ENCODE measurements around the gene PKHD1.
"Not testable (repeated sequence)": the region's sequence is repeated elsewhere in the genome, so short reads cannot be mapped to it uniquely, and the experiment has no call there.

Gene PKHD1

GRCh38 chr6:51983564-51983963 is 103.8 kb downstream of the PKHD1 start:
- no peak for DNase-seq

GRCh38 chr6:51982695-51983094 is 104.7 kb downstream of the PKHD1 start:
- DNase-seq = not testable (repeated sequence)

- DNase-seq = no peak
Measured at GRCh38 chr6:51976374-51976773, 111.0 kb downstream of the PKHD1 start.

- no peak for DNase-seq
Measured at GRCh38 chr6:51972659-51973058, 114.8 kb downstream of the PKHD1 start.

DNA sequence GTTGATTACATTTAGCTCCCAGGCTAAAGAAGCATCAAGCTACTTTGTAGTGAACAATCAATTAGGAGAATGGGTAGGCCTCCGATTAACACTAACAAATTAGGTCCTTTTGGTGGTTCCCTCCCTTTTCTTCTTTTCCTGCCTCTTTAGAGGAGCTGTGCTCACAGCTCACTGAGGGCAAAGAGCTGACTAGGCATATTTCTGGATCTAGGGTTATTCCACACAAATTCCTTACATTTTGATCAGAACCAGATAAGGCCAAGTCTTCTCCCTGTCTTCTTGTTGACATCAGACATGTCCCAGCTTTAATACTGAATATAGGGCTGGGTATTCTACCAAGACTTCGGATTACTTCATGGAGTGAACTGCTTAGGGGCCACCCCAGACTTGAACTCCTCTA is 119.1 kb downstream of the PKHD1 start:
- no peak for DNase-seq

- DNase-seq = no peak
Measured at GRCh38 chr6:51965222-51965801, 122.1 kb downstream of the PKHD1 start.

DNA sequence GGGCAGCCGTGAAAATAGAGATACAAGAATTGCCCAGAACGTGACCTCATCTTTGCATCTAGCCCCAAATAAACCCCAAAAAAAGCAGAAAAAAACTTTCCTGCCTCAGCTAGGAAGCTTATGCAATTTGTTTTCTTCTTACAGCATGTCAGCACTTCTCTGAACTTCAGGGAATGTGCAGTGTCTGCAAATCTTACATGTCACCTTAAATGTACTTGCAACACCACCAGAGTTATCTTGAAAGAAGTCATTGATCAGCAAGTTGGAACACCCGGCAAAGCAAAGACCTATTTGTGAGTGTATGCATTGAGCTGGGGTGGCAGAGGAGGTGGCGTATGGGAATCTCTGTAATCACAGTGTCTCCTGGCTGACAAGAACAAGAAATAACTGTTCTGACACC is 123.4 kb downstream of the PKHD1 start:
- DNase-seq = no peak

GRCh38 chr6:51962354-51962753 is 125.1 kb downstream of the PKHD1 start:
- DNase-seq = no peak

DNA sequence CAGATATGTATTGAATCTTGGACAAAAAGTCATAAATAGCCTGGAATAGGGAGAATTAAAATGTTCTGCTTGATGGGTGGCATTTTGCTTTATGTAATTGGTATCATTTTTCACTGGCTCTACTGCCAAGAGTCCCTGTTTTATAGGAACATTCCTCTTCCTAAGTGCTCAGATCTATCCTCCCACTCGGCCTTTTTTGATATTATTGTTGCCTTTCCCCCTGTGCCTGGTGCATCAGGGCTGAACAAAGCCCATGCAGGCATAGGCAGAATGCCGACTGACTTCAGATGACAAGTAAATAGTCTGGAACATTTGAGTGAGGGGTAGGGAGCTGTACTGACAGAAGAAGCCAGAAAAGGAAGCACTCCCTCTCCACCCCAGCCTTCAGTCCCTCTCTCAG is 127.0 kb downstream of the PKHD1 start:
- no peak for DNase-seq

GRCh38 chr6:51959744-51960383 is 127.5 kb downstream of the PKHD1 start:
- DNase-seq = peak; percentile 59

- DNase-seq = no peak
Measured at GRCh38 chr6:51954681-51955080, 132.7 kb downstream of the PKHD1 start.

GRCh38 chr6:51953246-51953645 is 134.2 kb downstream of the PKHD1 start:
- DNase-seq = no peak

- DNase-seq = no peak
Measured at GRCh38 chr6:51951924-51952323, 135.5 kb downstream of the PKHD1 start.

DNA sequence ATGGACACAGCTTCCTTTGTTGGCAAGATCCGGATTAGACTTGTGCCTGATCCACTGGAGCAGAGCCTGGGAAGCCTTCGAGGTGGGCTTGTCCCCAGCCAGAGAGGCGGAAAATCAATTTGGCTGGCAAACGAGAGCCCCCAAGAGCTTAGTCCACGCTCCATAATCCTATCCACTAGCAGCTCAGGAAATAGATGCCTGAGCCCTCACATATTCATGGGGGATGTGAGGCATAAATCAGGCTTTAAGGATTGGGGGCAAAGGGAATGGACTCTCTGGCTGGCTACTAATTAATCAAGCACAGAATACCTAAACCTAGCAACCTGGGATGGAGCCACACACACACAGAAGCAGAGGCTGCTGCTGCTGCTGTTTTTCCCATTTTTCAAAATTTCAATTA is 137.9 kb downstream of the PKHD1 start:
- DNase-seq = no peak

GRCh38 chr6:51939695-51940094 is 147.7 kb downstream of the PKHD1 start:
- not testable (repeated sequence) for DNase-seq

GRCh38 chr6:51936531-51937290 is 150.7 kb downstream of the PKHD1 start:
- DNase-seq = no peak

GRCh38 chr6:51934098-51934497 is 153.3 kb downstream of the PKHD1 start:
- DNase-seq = no peak

DNA sequence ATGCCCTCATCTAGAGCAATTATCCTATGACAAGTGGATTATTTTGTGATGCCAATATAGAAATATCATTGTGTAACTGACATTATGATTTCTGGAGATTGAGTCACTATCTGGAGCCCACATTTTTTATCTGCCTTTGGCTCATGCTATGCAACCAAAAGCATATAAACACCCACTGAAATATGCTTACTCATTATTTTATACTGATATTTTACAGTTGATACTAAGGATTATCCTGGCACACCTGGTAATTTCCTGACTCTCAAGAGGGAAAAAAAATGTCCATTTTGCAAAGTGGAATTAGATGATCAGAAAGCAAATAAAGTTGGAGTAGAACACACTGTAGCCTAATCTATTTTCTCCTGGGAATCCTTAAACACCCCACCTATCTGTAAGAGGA is 154.5 kb downstream of the PKHD1 start:
- DNase-seq = no peak

DNA sequence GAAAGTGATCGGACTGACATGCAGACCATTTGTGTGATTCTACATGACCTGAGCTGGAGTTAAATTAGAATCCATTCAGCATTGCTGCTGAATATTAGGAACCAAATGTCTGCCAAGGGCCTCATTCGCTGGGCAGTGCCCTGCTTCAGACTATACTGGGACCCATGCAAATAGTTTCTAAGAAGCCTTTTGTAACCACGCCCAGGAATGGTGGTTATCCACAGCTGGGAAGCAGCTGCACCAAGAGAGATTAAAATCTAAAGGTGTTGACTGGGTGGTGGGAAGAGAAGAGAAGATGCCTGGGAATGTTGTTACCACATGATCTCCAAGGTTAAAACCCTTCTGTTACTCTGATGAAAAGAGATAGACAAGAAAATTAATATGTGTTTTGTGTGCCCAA is 156.8 kb downstream of the PKHD1 start:
- no peak for DNase-seq

DNA sequence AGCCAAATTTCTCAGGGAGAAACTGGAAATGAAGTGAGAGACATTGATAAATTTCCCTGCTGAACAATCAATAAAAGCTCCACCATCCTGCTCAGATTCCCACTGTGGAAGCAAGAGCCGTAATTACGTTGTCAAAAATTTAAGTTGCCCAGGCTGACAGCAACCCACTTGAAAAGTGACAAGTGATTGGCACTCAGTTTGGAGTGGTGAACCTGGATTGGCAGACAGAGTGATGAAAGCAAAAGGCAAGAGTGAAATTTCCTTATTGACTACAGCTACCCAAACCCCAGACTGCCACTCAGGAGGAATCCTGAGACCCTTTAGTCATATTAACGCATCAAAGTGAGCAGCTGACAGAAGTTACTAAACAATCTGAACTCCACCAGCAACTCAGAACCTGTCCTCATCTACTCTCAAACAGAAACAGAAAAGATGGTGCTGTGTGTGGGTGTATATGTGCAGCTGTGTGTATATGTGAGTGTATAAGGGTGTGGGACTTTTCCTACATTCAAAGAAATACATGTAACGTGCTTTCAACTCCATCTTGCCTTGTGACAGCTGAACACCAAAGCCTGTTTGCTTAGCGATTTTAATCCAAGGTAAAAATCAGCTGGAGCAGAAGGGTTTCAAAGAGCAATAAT is 157.4 kb downstream of the PKHD1 start:
- DNase-seq = no peak

GRCh38 chr6:51928320-51928719 is 159.1 kb downstream of the PKHD1 start:
- no peak for DNase-seq

- no peak for DNase-seq
Measured at GRCh38 chr6:51927450-51927849, 160.0 kb downstream of the PKHD1 start.

GRCh38 chr6:51926125-51926524 is 161.3 kb downstream of the PKHD1 start:
- no peak for DNase-seq

DNA sequence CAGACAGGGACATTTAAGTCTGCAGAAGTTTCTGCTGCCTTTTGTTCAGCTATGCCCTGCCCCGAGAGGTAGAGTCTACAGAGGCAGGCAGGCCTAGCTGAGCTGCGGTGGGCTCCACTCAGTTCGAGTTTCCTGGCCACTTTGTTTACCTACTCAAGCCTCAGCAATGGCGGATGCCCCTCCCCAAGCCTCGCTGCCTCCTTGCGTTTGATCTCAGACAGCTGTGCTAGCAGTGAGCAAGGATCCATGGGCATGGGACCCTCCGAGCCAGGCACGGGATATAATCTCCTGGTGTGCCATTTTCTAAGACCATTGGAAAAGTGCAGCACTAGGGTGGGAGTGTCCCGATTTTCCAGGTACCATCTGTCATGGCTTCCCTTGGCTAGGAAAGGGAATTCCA is 164.9 kb downstream of the PKHD1 start:
- not testable (repeated sequence) for DNase-seq

All from fibroblast of skin of back (primary cell).